ENCODE results near the gene APBA2.
A peak's percentile ranks its signal among the peaks of the same experiment; 100 is the strongest.
"Not testable (repeated sequence)": the region's sequence is repeated elsewhere in the genome, so short reads cannot be mapped to it uniquely, and the experiment has no call there.

Gene APBA2
- total RNA-seq: 57.3 to 129 reads per million in 2 donors

- peak; percentile 29 for DNase-seq
Measured at GRCh38 chr15:28885630-28886430, at the start of gene APBA2. Gene APBA2 (plus strand): TSS chr15:28885974. CDS start chr15:29053885, 167,911 bp downstream.

GRCh38 chr15:28840285-28840684 is 45.5 kb upstream of the APBA2 start:
- DNase-seq: not testable (repeated sequence)

- DNase-seq: not testable (repeated sequence)
Measured at GRCh38 chr15:28842210-28842609, 43.6 kb upstream of the APBA2 start.

- not testable (repeated sequence) for DNase-seq
Measured at GRCh38 chr15:28843520-28843919, 42.3 kb upstream of the APBA2 start.

- DNase-seq: not testable (repeated sequence)
Measured at GRCh38 chr15:28844147-28844546, 41.6 kb upstream of the APBA2 start.

- DNase-seq: not testable (repeated sequence)
Measured at GRCh38 chr15:28847247-28847646, 38.5 kb upstream of the APBA2 start.

GRCh38 chr15:28847959-28848358 is 37.8 kb upstream of the APBA2 start:
- DNase-seq: not testable (repeated sequence)

GRCh38 chr15:28848521-28848920 is 37.3 kb upstream of the APBA2 start, which contains the start of gene GOLGA6L7:
Gene GOLGA6L7 (minus strand): TSS chr15:28848644. CDS start chr15:28848549, 95 bp downstream.
- not testable (repeated sequence) for DNase-seq

GRCh38 chr15:28849271-28849670 is 36.5 kb upstream of the APBA2 start:
- not testable (repeated sequence) for DNase-seq

GRCh38 chr15:28849766-28850165 is 36.0 kb upstream of the APBA2 start:
- not testable (repeated sequence) for DNase-seq

GRCh38 chr15:28853654-28854053 is 32.1 kb upstream of the APBA2 start:
- not testable (repeated sequence) for DNase-seq

- not testable (repeated sequence) for DNase-seq
Measured at GRCh38 chr15:28854578-28854977, 31.2 kb upstream of the APBA2 start.

- DNase-seq: no peak
Measured at GRCh38 chr15:28861031-28861534, 24.7 kb upstream of the APBA2 start.

- DNase-seq: not testable (repeated sequence)
Measured at GRCh38 chr15:28861589-28862293, 24.0 kb upstream of the APBA2 start.

GRCh38 chr15:28868744-28869345 is 16.9 kb upstream of the APBA2 start:
- no peak for DNase-seq

- no peak for DNase-seq
Measured at GRCh38 chr15:28871168-28871567, 14.6 kb upstream of the APBA2 start.

GRCh38 chr15:28873006-28873405 is 12.8 kb upstream of the APBA2 start:
- no peak for DNase-seq

GRCh38 chr15:28873585-28874190 is 12.1 kb upstream of the APBA2 start:
- DNase-seq: no peak

GRCh38 chr15:28875461-28876000 is 10.2 kb upstream of the APBA2 start:
- DNase-seq: no peak

GRCh38 chr15:28876131-28876844 is 9.5 kb upstream of the APBA2 start:
- no peak for DNase-seq

GRCh38 chr15:28876845-28877185 is 9.0 kb upstream of the APBA2 start:
- DNase-seq: no peak

- DNase-seq: no peak
Measured at GRCh38 chr15:28878209-28878608, 7.6 kb upstream of the APBA2 start.

Data from activated gamma-delta T cell (primary cell).